ENCODE data around the gene BCL2L14. TPM values are rescaled to one million over a fixed set of nuclear protein-coding genes. Genes with fewer than 3 reads are reported as not detected.

The BCL2L14 gene
- total and polyA plus RNA-seq, 7 donors = not detected

- H3K4me1 ChIP-seq = no peaks in the 10 kb centered on the region
- DNase-seq = no peak
- no peaks in the 10 kb centered on the region for H3K27me3 ChIP-seq (ENCODE audit: insufficient read depth in 3 of 3, low read length in 2 of 3)
- no peak overlapping the region for H3K4me3 ChIP-seq
- no peak for TF ChIP-seq CTCF (IDR thresholded peaks at IDR 0.05)
- no peaks in the 10 kb centered on the region for H3K9me3 ChIP-seq
- 60 to 62% (median 60%) methylated on average over 14 of the region's 14 CpGs for WGBS, 3 donors
- H3K27ac ChIP-seq = no peak overlapping the region
- no peaks in the 10 kb centered on the region for H3K36me3 ChIP-seq (ENCODE audit: insufficient read depth in 1 of 2, low read depth in 1 of 2)
- intact Hi-C loops (cut with DNase I) = loop anchor here in 1 of 2 donors (10.0 kb wide), 1 partner anchor 53 kb away; no protein-coding TSS in a partner anchor
- ATAC-seq = no peak
Measured at GRCh38 chr12:12091977-12092663, 21.4 kb downstream of the BCL2L14 start.

- H3K9me3 ChIP-seq = no peaks in the 10 kb centered on the region
- no peaks in the 10 kb centered on the region for H3K36me3 ChIP-seq (ENCODE audit: insufficient read depth in 1 of 2, low read depth in 1 of 2)
- TF ChIP-seq CTCF (IDR thresholded peaks at IDR 0.05) = no peak
- intact Hi-C loops (cut with DNase I) = loop anchor here in 1 of 2 donors (10.0 kb wide), 1 partner anchor 50 kb away; no protein-coding TSS in a partner anchor
- H3K4me3 ChIP-seq = no peak overlapping the region
- DNase-seq (no peak), ATAC-seq (no peak)
- WGBS, 3 donors = 86 to 90% (median 89%) methylated on average over 4 of the region's 4 CpGs
- H3K27me3 ChIP-seq (ENCODE audit: insufficient read depth in 3 of 3, low read length in 2 of 3) = no peaks in the 10 kb centered on the region
- H3K27ac ChIP-seq = no peak overlapping the region
- no peaks in the 10 kb centered on the region for H3K4me1 ChIP-seq
Measured at GRCh38 chr12:12094481-12094880, 23.7 kb downstream of the BCL2L14 start.

GRCh38 chr12:12095021-12095420, 24.3 kb downstream of the BCL2L14 start:
- ATAC-seq = no peak
- Histone ChIP-seq H3K36me3 (ENCODE audit: insufficient read depth in 1 of 2, low read depth in 1 of 2) (no peaks in the 10 kb centered on the region), H3K4me3 (no peak overlapping the region), H3K27ac (no peak overlapping the region), H3K27me3 (ENCODE audit: insufficient read depth in 3 of 3, low read length in 2 of 3) (no peaks in the 10 kb centered on the region), H3K4me1 (no peaks in the 10 kb centered on the region), H3K9me3 (no peaks in the 10 kb centered on the region)
- 70 to 79% (median 71%) methylated on average over 3 of the region's 3 CpGs for WGBS, 3 donors
- TF ChIP-seq CTCF (IDR thresholded peaks at IDR 0.05) = no peak
- intact Hi-C loops (cut with DNase I) = loop anchor here in 1 of 2 donors (10.0 kb wide), 1 partner anchor 50 kb away; no protein-coding TSS in a partner anchor
- DNase-seq = no peak

- no peak overlapping the region for H3K27ac ChIP-seq
- no peak for TF ChIP-seq CTCF (IDR thresholded peaks at IDR 0.05)
- WGBS, 3 donors = 66 to 71% (median 69%) methylated on average over 6 of the region's 6 CpGs
- intact Hi-C loops (cut with DNase I) = loop anchor here in 1 of 2 donors (10.0 kb wide), 1 partner anchor 47 kb away; no protein-coding TSS in a partner anchor
- no peaks in the 10 kb centered on the region for H3K36me3 ChIP-seq (ENCODE audit: insufficient read depth in 1 of 2, low read depth in 1 of 2)
- H3K4me1 ChIP-seq = no peaks in the 10 kb centered on the region
- H3K27me3 ChIP-seq (ENCODE audit: insufficient read depth in 3 of 3, low read length in 2 of 3) = no peaks in the 10 kb centered on the region
- no peaks in the 10 kb centered on the region for H3K9me3 ChIP-seq
- DNase-seq = no peak
- H3K4me3 ChIP-seq = no peak overlapping the region
- ATAC-seq = no peak
Measured at GRCh38 chr12:12097891-12098690, 27.4 kb downstream of the BCL2L14 start.
